ENCODE data around the gene MYH15.

DNA sequence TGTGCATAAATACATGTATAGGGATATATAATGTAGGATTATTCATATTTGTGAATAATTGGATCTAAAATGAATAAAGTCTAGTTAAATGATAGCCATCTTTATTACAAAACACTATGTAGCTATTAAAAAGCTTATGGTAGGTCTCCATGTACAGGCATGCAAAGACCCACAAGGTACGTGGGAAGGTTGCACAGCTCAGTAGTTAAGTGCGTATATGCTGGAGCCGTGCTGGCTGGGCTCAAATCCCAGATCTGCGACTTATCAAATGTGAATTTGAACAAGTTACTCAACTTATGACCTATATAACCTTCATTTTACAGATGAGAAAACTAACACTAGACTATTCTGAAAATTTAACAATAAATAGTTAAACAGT, 100.6 kb downstream of the MYH15 start:
- no peak for TF ChIP-seq SREBF1 (IDR thresholded peaks at IDR 0.05; ENCODE audit: low read length)
- TF ChIP-seq, protein P1, sequence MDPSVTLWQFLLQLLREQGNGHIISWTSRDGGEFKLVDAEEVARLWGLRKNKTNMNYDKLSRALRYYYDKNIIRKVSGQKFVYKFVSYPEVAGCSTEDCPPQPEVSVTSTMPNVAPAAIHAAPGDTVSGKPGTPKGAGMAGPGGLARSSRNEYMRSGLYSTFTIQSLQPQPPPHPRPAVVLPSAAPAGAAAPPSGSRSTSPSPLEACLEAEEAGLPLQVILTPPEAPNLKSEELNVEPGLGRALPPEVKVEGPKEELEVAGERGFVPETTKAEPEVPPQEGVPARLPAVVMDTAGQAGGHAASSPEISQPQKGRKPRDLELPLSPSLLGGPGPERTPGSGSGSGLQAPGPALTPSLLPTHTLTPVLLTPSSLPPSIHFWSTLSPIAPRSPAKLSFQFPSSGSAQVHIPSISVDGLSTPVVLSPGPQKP (IDR thresholded peaks at IDR 0.05; ENCODE audit: low read depth, low read length): no peak
- TF ChIP-seq ETV6 (conservative IDR thresholded peaks at IDR 0.05 in 1 of 2, IDR thresholded peaks at IDR 0.05 in 1 of 2; ENCODE audit: borderline replicate concordance in 1 of 2, low read depth in 1 of 2): no peak
- no peak for TF ChIP-seq MTA2 (IDR thresholded peaks at IDR 0.05; ENCODE audit: low read depth)
- no peak for TF ChIP-seq BRCA1 (IDR thresholded peaks at IDR 0.05; ENCODE audit: low read depth, low read length)
- no peak for TF ChIP-seq SIN3A (IDR thresholded peaks at IDR 0.05; ENCODE audit: low read depth, low read length)
- TF ChIP-seq, protein P2, sequence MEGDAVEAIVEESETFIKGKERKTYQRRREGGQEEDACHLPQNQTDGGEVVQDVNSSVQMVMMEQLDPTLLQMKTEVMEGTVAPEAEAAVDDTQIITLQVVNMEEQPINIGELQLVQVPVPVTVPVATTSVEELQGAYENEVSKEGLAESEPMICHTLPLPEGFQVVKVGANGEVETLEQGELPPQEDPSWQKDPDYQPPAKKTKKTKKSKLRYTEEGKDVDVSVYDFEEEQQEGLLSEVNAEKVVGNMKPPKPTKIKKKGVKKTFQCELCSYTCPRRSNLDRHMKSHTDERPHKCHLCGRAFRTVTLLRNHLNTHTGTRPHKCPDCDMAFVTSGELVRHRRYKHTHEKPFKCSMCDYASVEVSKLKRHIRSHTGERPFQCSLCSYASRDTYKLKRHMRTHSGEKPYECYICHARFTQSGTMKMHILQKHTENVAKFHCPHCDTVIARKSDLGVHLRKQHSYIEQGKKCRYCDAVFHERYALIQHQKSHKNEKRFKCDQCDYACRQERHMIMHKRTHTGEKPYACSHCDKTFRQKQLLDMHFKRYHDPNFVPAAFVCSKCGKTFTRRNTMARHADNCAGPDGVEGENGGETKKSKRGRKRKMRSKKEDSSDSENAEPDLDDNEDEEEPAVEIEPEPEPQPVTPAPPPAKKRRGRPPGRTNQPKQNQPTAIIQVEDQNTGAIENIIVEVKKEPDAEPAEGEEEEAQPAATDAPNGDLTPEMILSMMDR (IDR thresholded peaks at IDR 0.05 in 2 of 3, conservative IDR thresholded peaks at IDR 0.05 in 1 of 3; ENCODE audit: control insufficient read depth in 2 of 3, extremely low read depth in 1 of 3, insufficient read depth in 1 of 3, low read depth in 3 of 3, low read length in 3 of 3): no peak
- TF ChIP-seq RAD51 (IDR thresholded peaks at IDR 0.05): no peak
- TF ChIP-seq, protein P3, sequence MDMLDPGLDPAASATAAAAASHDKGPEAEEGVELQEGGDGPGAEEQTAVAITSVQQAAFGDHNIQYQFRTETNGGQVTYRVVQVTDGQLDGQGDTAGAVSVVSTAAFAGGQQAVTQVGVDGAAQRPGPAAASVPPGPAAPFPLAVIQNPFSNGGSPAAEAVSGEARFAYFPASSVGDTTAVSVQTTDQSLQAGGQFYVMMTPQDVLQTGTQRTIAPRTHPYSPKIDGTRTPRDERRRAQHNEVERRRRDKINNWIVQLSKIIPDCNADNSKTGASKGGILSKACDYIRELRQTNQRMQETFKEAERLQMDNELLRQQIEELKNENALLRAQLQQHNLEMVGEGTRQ (IDR thresholded peaks at IDR 0.05; ENCODE audit: borderline replicate concordance, low read depth, low read length): no peak
- no peak for TF ChIP-seq POLR2AphosphoS5 (IDR thresholded peaks at IDR 0.05; ENCODE audit: low read length)
- no peak for TF ChIP-seq EED (IDR thresholded peaks at IDR 0.05; ENCODE audit: low read depth)
- no peak for TF ChIP-seq POLR2A (IDR thresholded peaks at IDR 0.05; ENCODE audit: low read depth, low read length)
- no peak for TF ChIP-seq SMC3 (IDR thresholded peaks at IDR 0.05; ENCODE audit: borderline replicate concordance, low read length)

Data from GM12878 (cell line).